Hepatocyte (in vitro differentiated cells): Measurements from ENCODE around the gene KCP. TPM values are rescaled to one million over a fixed set of nuclear protein-coding genes. Genes with fewer than 3 reads are reported as not detected.
A peak's percentile ranks its signal among the peaks of the same experiment; 100 is the strongest.

Experiments used
- DNase-seq: peaks from one replicate; pipeline ENCODE4 v3.0.0-alpha.2; 2016; ENCODE audit warnings: low spot score
- H2AFZ ChIP-seq: fragments of 200-600 bp; sonication (generic); 2 replicates; pipeline ENCODE4 v1.6.0; 2016; ENCODE audit warnings: antibody characterized with exemption, mild to moderate bottlenecking
- H3K27ac ChIP-seq: fragments of 200-600 bp; sonication (generic); 2 replicates; pipeline ENCODE4 v1.5.1; 2016; ENCODE audit warnings: mild to moderate bottlenecking
- H3K27me3 ChIP-seq: fragments of 200-600 bp; sonication (generic); 2 replicates; pipeline ENCODE4 v1.6.1; 2016
- H3K36me3 ChIP-seq: fragments of 200-600 bp; sonication (generic); replicated peaks from 2 replicates; pipeline ENCODE4 v1.5.1; 2016; ENCODE audit warnings: low read depth; ENCODE audit not compliant: insufficient read depth
- H3K4me1 ChIP-seq: fragments of 200-600 bp; sonication (generic); 2 replicates; pipeline ENCODE4 v1.5.1; 2016; ENCODE audit warnings: mild to moderate bottlenecking, moderate library complexity; ENCODE audit not compliant: insufficient read depth
- H3K4me2 ChIP-seq: fragments of 200-600 bp; sonication (generic); 2 replicates; pipeline ENCODE4 v1.6.0; 2016
- H3K4me3 ChIP-seq: fragments of 200-600 bp; sonication (generic); 2 replicates; pipeline ENCODE4 v1.5.1; 2016; ENCODE audit warnings: mild to moderate bottlenecking
- H3K79me2 ChIP-seq: fragments of 200-600 bp; sonication (generic); 2 replicates; pipeline ENCODE4 v1.6.0; 2017; ENCODE audit warnings: mild to moderate bottlenecking
- H3K9me2 ChIP-seq: fragments of 200-600 bp; sonication (generic); replicated peaks from 2 replicates; pipeline ENCODE4 v1.6.0; 2017; ENCODE audit warnings: mild to moderate bottlenecking; ENCODE audit not compliant: insufficient read depth
- H3K9me3 ChIP-seq: fragments of 200-600 bp; sonication (generic); 2 replicates; pipeline ENCODE4 v1.5.1; 2016; ENCODE audit warnings: low read depth, mild to moderate bottlenecking
- H4K20me1 ChIP-seq: fragments of 200-600 bp; sonication (generic); 2 replicates; pipeline ENCODE4 v1.6.0; 2016; ENCODE audit warnings: mild to moderate bottlenecking; ENCODE audit not compliant: insufficient read depth, poor library complexity, severe bottlenecking
- CTCF ChIP-seq: fragments of 200-600 bp; sonication (generic); IDR thresholded peaks from 2 replicates; pipeline ENCODE4 v1.5.1; 2016; ENCODE audit warnings: antibody characterized with exemption, mild to moderate bottlenecking; ENCODE audit not compliant: poor library complexity
- EZH2 ChIP-seq: fragments of 200-600 bp; sonication (generic); IDR thresholded peaks from 2 replicates; pipeline ENCODE4 v1.6.1; 2016; ENCODE audit warnings: antibody characterized with exemption, mild to moderate bottlenecking, borderline replicate concordance
- EZH2phosphoT487 ChIP-seq: fragments of 200-600 bp; sonication (generic); IDR thresholded peaks from one replicate; pipeline ENCODE4 v1.6.1; 2018; ENCODE audit warnings: antibody characterized with exemption, mild to moderate bottlenecking, low read depth, moderate library complexity; ENCODE audit not compliant: unreplicated experiment, severe bottlenecking
- WGBS: methylation state at CpG from one replicate; pipeline ENCODE4 v1.1.6; 2016; ENCODE audit warnings: low lambda C conversion rate; ENCODE audit errors: missing lambda C conversion rate; 5-methylcytosine and 5-hydroxymethylcytosine counted together
- polyA plus RNA-seq: library from polyadenylated mRNA; unstranded; fragments of >200 nt; fragmentation: Nextera tagmentation; extraction: Ambion mirVana; gene quantifications from 2 replicates; pipeline ENCODE4 v1.2.1, GENCODE V29; 2016
- total RNA-seq: library from RNA; depleted of rRNA; stranded (reverse); fragments of >200 nt; gene quantifications from 2 replicates; pipeline ENCODE4 v1.2.3, GENCODE V29; 2014

The KCP gene
- total and polyA plus RNA-seq, 2 experiments from 2014 or later = 0.40 to 2.4 TPM

GRCh38 chr7:128939861-128940410 lies 29.4 kb upstream of the KCP start:
- Histone ChIP-seq H2AFZ (no peak overlapping the region), H3K27ac (no peak overlapping the region), H3K9me2 (no peaks in the 10 kb centered on the region), H3K27me3 (peaks cover 41% of the 10 kb centered on the region), H3K9me3 (no peaks in the 10 kb centered on the region), H4K20me1 (no peaks in the 10 kb centered on the region), H3K4me1 (peaks cover 4% of the 10 kb centered on the region), H3K4me3 (no peak overlapping the region), H3K36me3 (no peaks in the 10 kb centered on the region), H3K4me2 (no peak overlapping the region), H3K79me2 (no peaks in the 10 kb centered on the region)
- TF ChIP-seq CTCF = no peak
- no peak for TF ChIP-seq EZH2phosphoT487
- TF ChIP-seq EZH2 = no peak
- no peak for DNase-seq
- WGBS = 85% methylated on average over 18 of the region's 18 CpGs

GRCh38 chr7:128939075-128939860 lies 28.8 kb upstream of the KCP start:
- peaks cover 4% of the 10 kb centered on the region for H3K4me1 ChIP-seq
- TF ChIP-seq EZH2 (no peak), EZH2phosphoT487 (no peak)
- no peak overlapping the region for H3K27ac ChIP-seq
- no peaks in the 10 kb centered on the region for H4K20me1 ChIP-seq
- peaks cover 41% of the 10 kb centered on the region for H3K27me3 ChIP-seq
- H3K36me3 ChIP-seq = no peaks in the 10 kb centered on the region
- DNase-seq = no peak
- no peak overlapping the region for H3K4me3 ChIP-seq
- H3K4me2 ChIP-seq = peak overlapping the region; percentile 99
- no peaks in the 10 kb centered on the region for H3K9me2 ChIP-seq
- H3K9me3 ChIP-seq = no peaks in the 10 kb centered on the region
- WGBS = 97% methylated on average over 4 of the region's 7 CpGs
- H2AFZ ChIP-seq = no peak overlapping the region
- H3K79me2 ChIP-seq = no peaks in the 10 kb centered on the region

GRCh38 chr7:128938544-128939074 lies 28.1 kb upstream of the KCP start:
- DNase-seq = no peak
- no peak overlapping the region for H3K27ac ChIP-seq
- H3K27me3 ChIP-seq = peaks cover 41% of the 10 kb centered on the region
- H2AFZ ChIP-seq = peak overlapping the region; percentile 71
- H3K9me2 ChIP-seq = no peaks in the 10 kb centered on the region
- no peaks in the 10 kb centered on the region for H3K9me3 ChIP-seq
- H4K20me1 ChIP-seq = no peaks in the 10 kb centered on the region
- H3K4me1 ChIP-seq = peaks cover 4% of the 10 kb centered on the region
- H3K36me3 ChIP-seq = no peaks in the 10 kb centered on the region
- H3K4me2 ChIP-seq = peak overlapping the region; percentile 99
- no peak for TF ChIP-seq CTCF
- TF ChIP-seq EZH2 = no peak
- no peak for TF ChIP-seq EZH2phosphoT487
- no peaks in the 10 kb centered on the region for H3K79me2 ChIP-seq
- WGBS = 10% methylated on average over 20 of the region's 30 CpGs
- H3K4me3 ChIP-seq = peak overlapping the region; percentile 49
